Neural crest cell (in vitro differentiated cells): ENCODE data around the gene LPP. TPM values are rescaled to one million over a fixed set of nuclear protein-coding genes. Genes with fewer than 3 reads are reported as not detected.

ENCODE experiments used
- DNase-seq: peaks from one replicate; pipeline ENCODE4 v3.0.0; 2021; ENCODE audit warnings: low read depth, mixed read lengths, low spot score
- H3K27ac Mint-ChIP-seq: one replicate; pipeline ENCODE4 v1.8.0; 2021; ENCODE audit warnings: mild to moderate bottlenecking, mixed read lengths; ENCODE audit not compliant: unreplicated experiment
- H3K27me3 Mint-ChIP-seq: 2 replicates; pipeline ENCODE4 v1.8.0; 2021; ENCODE audit warnings: low read depth, mild to moderate bottlenecking, mixed read lengths
- H3K36me3 Mint-ChIP-seq: 2 replicates; pipeline ENCODE4 v1.8.0; 2021; ENCODE audit warnings: low read depth, mild to moderate bottlenecking, mixed read lengths
- H3K4me1 Mint-ChIP-seq: 2 replicates; pipeline ENCODE4 v1.8.0; 2021; ENCODE audit warnings: mixed read lengths
- H3K4me3 Mint-ChIP-seq: one replicate; pipeline ENCODE4 v1.8.0; 2021; ENCODE audit warnings: mild to moderate bottlenecking, mixed read lengths
- H3K9me3 Mint-ChIP-seq: 2 replicates; pipeline ENCODE4 v1.8.0; 2021; ENCODE audit warnings: mixed read lengths
- total RNA-seq: library from RNA; stranded (reverse); gene quantifications from 2 replicates; pipeline ENCODE4 v1.2.1, GENCODE V29; 2021
- TF ChIP-seq, protein P1 (sequence below): fragments of 200-600 bp; sonication (generic); conservative IDR thresholded peaks from 2 replicates; pipeline ENCODE4 v1.5.0; 2021; ENCODE audit warnings: antibody characterized with exemption, mild to moderate bottlenecking

The LPP gene
- total RNA-seq, 1 donor from 2014 or later, result 38.7 TPM

DNA sequence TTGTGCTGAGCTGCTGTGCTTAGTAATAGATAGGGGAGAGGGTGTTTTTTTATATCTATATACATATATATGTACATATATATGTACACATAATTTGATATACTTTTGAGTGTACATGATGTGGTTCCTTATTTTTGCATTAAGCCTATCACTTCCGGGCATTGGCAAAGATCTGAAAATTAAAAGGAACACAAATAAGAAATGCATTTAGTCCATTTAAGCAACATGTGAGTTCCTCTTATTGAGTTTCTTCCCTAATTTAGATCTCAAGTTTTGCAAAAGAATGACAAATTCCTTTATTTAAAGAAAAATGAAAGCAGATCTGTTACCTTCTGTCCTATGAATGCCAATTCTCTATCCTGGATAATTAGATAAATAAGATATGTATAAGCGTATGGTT, 435.1 kb downstream of the LPP start:
- Mint-ChIP-seq H3K4me3 (no peak overlapping the region), H3K27ac (no peak overlapping the region), H3K27me3 (no peaks in the 10 kb centered on the region), H3K9me3 (no peaks in the 10 kb centered on the region), H3K36me3 (no peaks in the 10 kb centered on the region), H3K4me1 (peaks cover 20% of the 10 kb centered on the region)
- TF ChIP-seq, protein P1, sequence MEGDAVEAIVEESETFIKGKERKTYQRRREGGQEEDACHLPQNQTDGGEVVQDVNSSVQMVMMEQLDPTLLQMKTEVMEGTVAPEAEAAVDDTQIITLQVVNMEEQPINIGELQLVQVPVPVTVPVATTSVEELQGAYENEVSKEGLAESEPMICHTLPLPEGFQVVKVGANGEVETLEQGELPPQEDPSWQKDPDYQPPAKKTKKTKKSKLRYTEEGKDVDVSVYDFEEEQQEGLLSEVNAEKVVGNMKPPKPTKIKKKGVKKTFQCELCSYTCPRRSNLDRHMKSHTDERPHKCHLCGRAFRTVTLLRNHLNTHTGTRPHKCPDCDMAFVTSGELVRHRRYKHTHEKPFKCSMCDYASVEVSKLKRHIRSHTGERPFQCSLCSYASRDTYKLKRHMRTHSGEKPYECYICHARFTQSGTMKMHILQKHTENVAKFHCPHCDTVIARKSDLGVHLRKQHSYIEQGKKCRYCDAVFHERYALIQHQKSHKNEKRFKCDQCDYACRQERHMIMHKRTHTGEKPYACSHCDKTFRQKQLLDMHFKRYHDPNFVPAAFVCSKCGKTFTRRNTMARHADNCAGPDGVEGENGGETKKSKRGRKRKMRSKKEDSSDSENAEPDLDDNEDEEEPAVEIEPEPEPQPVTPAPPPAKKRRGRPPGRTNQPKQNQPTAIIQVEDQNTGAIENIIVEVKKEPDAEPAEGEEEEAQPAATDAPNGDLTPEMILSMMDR, result no peak
- DNase-seq, result no peak

DNA sequence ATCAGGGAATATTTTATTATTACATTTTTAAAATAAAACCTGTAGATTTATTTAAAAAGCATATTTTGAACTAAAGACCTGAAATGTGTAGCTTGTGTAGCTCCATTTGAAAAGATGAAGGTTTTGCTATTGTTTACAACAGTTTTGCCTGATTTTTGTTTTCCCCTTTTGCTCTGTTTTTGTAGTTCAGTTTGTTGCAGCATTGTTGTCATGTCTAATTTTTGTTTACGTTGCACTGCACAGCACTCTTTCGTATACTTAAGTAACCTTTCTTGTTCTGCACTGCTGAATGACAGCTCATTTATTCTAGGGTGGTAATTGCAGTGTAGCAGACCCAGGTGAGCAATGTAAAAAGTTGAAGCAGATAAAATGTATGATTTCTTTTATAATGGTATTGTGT, 435.8 kb downstream of the LPP start:
- Mint-ChIP-seq H3K36me3 (no peaks in the 10 kb centered on the region), H3K27ac (no peak overlapping the region), H3K4me1 (peaks cover 15% of the 10 kb centered on the region), H3K9me3 (no peaks in the 10 kb centered on the region), H3K27me3 (no peaks in the 10 kb centered on the region), H3K4me3 (no peak overlapping the region)
- TF ChIP-seq, protein P1, result no peak
- DNase-seq, result no peak

DNA sequence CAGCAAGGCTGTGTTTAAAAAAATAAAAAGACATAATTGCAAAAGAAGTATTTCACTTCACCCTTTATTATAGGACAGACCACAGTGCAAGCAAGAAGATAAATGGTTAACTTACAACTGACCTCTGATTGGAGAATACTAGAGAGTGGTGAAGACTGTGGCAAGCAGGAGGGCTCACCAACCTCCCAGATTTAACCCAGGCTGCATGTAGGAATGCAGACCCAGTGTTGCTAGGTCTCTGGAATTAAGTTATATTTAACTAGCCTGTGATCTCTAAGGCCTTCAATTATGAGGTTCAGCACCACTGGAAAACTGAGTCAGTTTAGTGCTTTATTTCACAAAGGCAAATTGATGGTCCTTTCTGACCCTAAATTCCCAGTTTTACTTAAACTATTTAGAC, 436.6 kb downstream of the LPP start:
- TF ChIP-seq, protein P1, result no peak
- no peaks in the 10 kb centered on the region for H3K27me3 Mint-ChIP-seq
- no peak for DNase-seq
- H3K4me3 Mint-ChIP-seq, result no peak overlapping the region
- H3K27ac Mint-ChIP-seq, result no peak overlapping the region
- no peaks in the 10 kb centered on the region for H3K36me3 Mint-ChIP-seq
- H3K9me3 Mint-ChIP-seq, result no peaks in the 10 kb centered on the region
- H3K4me1 Mint-ChIP-seq, result peaks cover 9% of the 10 kb centered on the region

DNA sequence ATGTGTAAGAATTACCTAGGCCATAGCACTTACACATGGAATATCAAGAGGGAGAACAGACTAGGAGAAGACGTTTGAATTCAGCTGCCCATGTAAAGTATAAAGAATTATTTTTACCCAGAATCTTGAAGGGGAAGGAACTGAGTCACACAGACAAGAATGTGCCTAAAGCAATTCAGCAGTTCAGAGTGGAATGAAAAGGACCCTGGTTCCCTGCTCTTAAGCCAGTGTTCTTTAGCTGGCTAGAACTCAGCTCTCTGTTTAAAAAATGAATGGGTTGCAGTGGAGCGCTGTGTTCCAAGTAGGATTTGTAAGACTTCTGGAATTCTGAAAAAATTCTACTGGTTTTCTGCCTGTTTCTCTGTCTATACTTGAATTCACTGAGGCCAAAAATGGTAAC, 440.2 kb downstream of the LPP start:
- DNase-seq, result no peak
- TF ChIP-seq, protein P1, result no peak
- Mint-ChIP-seq H3K36me3 (no peaks in the 10 kb centered on the region), H3K4me3 (no peak overlapping the region), H3K27me3 (no peaks in the 10 kb centered on the region), H3K4me1 (peaks cover 19% of the 10 kb centered on the region), H3K27ac (no peak overlapping the region), H3K9me3 (no peaks in the 10 kb centered on the region)

DNA sequence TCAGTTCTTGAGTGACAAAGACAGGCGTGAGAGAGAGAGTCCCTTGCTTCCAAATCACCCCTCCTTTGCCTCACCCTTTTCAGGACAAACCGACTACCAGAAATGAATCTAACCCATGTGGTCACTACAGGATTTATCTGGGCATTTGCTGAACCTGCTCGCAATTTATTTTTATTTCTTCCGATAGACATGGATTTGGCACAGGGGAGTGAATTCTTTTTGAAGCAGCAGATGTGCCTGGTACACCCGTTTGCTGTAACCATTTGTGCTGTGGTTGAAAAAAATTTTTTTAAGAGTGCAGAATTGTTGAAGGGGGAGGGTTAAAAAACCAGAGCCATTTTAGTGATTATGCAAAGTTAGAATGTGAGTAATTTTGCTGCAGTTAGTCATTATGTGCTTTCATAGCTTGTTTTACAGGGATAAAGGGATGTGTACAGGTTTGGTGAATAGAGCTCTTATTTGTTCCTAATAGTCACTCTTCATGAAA, 442.0 kb downstream of the LPP start:
- Mint-ChIP-seq H3K27ac (no peak overlapping the region), H3K9me3 (no peaks in the 10 kb centered on the region), H3K4me3 (no peak overlapping the region), H3K36me3 (no peaks in the 10 kb centered on the region), H3K27me3 (no peaks in the 10 kb centered on the region), H3K4me1 (peaks cover 19% of the 10 kb centered on the region)
- TF ChIP-seq, protein P1, result no peak
- no peak for DNase-seq

DNA sequence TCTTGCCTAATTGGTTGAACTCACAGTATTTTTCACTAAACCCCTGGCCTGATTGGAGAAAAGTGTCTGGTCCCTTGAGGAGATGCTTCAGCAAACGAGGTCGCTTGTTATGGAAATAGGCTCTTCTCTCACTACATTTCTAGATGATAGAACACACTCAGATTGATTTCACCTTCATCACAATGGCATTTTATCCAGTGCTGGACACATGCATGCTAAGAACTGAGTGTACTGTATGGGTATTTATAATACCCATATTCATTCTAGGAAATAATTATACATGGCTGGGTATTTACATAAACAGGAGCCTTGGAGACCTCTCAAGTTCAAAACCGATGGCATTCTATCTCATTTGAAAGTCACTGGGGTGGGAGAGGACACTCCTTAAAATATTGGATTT, 444.9 kb downstream of the LPP start:
- Mint-ChIP-seq H3K4me3 (no peak overlapping the region), H3K9me3 (no peaks in the 10 kb centered on the region)

More for the DNA sequence above, 444.9 kb downstream of the LPP start:
- Mint-ChIP-seq H3K36me3 (no peaks in the 10 kb centered on the region), H3K27me3 (no peaks in the 10 kb centered on the region), H3K27ac (no peak overlapping the region), H3K4me1 (peaks cover 16% of the 10 kb centered on the region)
- TF ChIP-seq, protein P1, result no peak
- no peak for DNase-seq
